NCI-H2081 treated with DMSO at 0.1 percent for 48 hours (cell line): Measurements from ENCODE around the gene BABAM2.
"Not testable (repeated sequence)": the region's sequence is repeated elsewhere in the genome, so short reads cannot be mapped to it uniquely, and the experiment has no call there.

Experiments
- DNase-seq: peaks from one replicate; lab custom pipeline; 2025; lab: John Stamatoyannopoulos, UW

BABAM2 gene

DNA sequence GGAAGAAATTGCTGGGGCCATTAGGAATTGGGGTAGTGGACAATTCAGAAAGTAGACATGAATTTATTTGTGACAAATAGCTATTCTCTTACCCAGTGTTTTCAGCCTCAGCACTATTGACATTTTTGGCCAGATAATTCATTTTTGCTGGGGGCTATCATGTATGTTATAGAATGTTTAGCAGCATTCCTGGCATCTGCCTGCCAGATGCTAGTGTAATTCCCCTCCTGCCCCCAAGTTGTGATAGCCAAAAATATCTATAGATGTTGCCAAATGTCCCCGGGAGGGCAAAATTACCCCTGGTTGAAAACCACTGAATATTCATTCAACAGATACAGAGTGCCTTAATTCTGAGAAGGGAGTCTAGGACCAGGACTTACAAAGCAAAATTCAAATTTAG, 183.6 kb downstream of the BABAM2 start:
- no peak for DNase-seq

GRCh38 chr2:28080911-28081310, 190.4 kb downstream of the BABAM2 start:
- no peak for DNase-seq

DNA sequence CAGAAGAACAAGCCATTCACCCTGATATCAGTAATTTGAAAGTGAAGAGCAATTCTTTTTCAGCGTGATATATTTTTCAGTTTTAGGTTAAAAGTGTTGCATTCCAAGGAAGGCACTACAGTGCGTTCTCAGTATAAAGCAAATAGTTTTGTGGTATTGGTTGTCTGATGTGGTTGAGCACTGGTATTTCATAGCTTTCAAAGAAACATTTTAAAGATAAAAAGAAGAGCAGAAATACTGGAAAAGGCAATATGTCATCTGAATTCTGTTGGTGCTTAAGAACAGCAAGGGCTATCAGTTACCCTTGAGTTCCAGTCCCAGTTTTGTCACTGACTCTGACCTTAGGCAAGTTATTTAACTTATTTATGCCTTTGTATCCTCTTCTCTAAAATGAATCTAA, 191.6 kb downstream of the BABAM2 start:
- DNase-seq = no peak

DNA sequence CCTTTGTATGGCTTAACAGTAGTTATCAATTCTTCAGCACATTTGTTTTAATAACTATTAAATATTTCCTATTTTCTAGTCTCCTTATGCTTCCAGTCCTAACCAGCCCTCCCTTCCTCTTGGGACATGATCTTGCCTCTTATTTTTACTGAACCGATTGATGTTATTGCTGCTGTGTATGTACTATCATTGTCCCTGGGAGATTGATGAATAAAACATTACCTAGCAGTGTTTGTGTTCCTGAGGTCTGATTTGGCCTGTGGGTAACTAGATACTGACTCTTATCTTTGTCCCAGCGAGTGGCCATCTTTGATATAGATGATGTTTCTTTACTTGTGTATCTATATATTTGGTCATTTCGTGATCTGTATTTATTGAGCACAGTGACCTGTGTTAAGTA, 192.9 kb downstream of the BABAM2 start:
- no peak for DNase-seq

DNA sequence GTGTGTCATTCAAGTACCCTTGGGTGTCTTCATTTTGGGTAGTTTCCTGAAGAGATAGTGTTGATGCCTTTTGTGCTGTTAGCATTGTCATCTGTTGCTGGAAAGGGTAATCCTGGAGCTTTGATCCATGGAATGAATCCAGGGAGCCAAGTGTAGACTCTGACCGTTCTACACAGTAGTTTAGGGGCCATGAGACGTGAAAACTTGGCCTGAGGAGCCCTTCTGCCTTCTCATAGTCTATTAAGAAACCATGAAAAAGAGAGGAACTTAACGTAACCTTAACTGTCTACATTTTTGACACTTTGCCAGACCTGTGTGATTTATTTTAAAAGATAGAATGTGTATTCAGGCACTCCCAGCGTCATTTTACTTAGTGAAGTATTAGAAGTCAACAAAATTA, 194.0 kb downstream of the BABAM2 start:
- DNase-seq = no peak

DNA sequence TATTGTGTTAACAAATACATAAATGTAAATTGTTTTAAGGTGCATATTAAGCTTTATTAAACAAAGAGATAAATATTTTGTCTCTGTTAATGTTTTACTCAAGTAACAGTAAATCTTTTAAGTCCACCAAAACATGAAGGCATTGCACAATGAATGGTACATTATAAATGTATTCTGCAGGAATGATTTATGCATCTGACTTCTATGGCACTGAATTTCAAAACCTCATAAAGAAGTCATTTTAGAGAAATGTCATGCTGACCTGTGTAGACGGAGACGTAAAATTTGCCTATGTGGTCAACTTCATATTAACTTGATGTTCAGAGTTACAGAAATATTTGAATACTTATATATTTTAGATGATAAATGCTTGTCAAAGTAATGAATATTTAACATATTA, 194.7 kb downstream of the BABAM2 start:
- no peak for DNase-seq

DNA sequence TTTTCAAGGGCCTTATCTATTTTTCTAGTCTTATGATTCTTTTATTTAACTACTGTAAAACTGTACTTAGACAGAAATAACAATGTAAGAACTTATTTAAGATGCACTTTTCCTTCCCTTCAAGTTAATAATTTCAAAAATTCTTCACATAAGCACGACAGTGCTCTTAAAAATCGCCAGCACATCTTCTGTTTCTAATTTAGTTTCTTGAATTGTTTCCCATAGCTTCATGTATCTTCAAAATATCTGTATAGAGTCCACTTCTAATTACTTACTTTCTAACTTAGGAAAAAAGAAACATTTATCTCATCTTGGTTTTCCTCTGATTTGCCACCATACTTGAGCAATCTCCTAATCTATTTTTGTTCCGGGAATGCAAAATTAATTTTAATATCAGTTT, 196.1 kb downstream of the BABAM2 start:
- DNase-seq = no peak

DNA sequence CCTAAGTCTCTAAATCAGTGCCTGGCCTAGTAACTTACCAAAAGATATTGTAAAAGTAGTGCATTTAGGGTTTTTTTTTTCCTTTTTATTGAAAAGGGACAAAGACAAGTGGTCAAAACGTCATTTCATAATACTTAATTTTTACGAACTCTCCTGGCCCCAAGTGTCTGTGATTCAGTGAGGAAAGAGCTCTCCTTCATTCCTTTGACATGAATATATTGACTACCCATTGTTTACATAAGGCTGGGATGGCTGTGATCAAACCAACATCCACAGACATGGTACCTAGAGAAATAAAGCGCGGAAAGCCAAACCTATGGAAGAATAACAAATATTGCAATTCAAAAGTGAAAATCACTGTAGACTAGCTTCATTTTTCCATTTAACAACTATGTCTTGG, 198.4 kb downstream of the BABAM2 start:
- DNase-seq = no peak

DNA sequence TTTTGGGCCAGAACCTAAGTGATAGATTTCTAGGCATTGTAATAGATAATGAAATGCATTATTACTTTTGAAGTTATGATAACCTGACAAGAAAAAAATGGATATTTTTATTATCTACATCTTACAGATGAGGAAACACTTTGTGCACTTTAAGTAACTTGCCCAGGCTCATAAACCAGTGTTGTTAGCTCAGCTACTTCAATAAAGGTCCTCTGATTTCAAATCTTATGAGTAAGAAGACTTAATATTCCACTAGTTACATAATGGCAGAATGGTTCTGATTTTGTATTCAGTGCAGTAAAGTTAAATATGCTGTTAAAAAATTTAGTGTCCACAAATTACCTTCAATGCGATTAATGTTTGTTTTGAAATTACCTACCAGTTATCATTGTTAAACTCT, 199.0 kb downstream of the BABAM2 start:
- no peak for DNase-seq

DNA sequence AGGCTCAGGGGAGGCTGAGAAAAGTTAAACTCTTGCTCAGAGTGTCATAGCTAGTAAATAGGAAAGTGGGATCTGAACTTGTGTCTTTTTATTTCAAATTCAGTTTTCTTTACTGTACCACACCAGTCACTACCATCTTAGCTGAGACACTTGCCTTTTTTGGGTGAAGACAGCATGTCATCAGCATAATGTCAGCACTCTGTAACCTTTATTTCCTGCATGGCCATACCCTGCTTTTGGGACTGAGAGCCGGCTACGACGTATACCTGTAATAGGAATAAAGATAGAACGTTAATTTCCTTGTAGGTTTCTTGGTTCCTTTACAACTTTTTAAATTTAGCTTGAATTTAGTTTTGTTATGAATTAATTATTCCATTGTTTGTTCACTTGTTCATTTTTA, 202.8 kb downstream of the BABAM2 start:
- DNase-seq = no peak

DNA sequence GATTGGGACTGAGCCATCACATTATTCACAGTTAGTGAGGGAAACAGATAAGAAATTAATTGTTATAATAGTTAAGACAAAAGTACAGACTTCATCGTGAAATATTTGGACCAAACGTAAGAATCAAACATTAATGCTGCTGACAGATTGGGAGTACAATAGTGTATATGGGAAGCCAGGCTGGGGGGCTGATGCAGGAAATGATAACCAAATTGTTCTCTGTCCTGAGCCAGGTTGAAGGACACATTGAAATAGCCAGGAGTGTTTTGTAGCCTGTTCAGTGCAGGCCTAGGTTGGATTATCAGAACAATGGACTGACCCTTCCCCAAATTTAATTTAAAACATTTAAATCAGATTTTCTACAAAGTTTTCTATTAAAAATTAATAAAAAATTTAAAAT, 203.2 kb downstream of the BABAM2 start:
- DNase-seq = no peak

DNA sequence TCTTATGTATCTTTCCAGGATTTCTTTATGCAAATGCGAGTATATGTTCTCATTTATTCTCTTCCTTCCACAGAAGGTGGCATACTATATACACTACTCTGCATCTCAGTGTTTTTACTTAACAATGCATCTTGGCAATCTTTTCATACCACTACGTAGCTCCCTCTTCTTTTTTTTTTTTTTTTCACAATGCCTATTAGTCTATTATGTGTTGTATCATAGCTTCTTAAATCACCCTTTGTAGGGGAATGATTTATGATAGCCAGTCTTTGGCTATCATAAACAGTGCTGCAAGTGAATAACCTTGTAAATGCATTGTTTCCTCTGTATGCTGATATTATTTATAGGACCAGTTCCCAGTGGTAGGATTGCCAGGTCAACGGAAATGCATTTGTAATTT, 204.2 kb downstream of the BABAM2 start:
- no peak for DNase-seq

DNA sequence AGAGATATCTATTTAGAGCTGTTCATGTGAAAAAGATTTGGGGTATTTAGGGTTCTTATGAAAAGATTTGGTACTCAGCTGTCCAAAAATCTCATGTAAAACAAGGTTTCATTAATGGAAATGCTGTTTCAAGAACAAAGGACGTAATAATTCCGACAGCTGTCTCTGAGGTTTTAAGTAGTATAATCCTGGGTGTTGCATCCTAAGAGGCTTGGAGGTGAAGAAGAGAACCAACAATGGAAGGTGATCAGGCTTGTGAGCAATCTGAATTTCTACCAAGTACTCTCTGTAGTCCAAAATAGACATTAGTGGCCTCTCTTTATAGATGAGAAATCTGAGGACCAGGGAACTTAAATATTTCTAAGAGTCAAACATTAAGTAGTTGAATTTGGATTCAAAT, 205.1 kb downstream of the BABAM2 start:
- no peak for DNase-seq

DNA sequence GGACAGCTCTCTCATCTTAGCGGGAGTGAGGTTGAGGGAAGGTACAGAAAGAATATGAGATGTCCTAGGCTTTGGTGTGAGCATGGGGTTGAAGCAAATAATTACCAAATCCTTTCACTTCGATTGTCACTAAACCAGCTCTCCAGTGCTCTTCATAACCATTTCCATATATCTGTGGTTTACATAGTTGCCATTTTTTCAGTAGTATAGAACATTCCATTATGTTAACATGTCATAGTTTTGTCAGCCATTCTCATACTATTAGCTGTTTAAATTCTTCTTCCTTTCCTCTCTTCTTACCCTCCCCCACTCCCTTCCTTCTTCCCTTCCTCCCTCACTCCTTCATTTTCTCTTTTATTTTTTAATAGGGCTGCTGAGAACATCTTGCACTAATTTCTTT, 205.9 kb downstream of the BABAM2 start:
- no peak for DNase-seq

GRCh38 chr2:28098501-28099225, 208.1 kb downstream of the BABAM2 start:
- DNase-seq = no peak

- DNase-seq = no peak
These were observed 210.6 kb downstream of the BABAM2 start for GRCh38 chr2:28101123-28101522.

GRCh38 chr2:28101892-28102291, 211.4 kb downstream of the BABAM2 start:
- DNase-seq = no peak

- DNase-seq = no peak
These were observed 211.9 kb downstream of the BABAM2 start for GRCh38 chr2:28102455-28102874.

DNA sequence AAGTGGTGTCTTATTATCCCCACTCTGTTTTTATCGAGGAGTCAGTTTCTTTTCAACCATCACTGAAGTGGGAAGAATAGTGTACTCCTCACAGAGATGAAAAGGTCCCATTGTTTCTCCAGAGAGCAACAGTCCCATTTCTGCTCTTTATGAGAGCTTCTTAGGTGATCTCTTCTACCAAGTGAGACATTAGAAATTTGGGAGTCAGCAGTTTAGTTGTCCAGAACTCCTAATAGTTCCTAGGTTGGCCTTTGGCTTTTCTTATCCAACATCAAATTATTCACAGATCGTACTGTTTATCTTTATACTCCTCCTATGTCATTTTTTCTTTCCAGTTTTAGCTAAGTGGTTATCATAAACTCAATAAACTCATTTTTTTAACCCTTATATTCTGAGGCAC, 213.1 kb downstream of the BABAM2 start:
- DNase-seq = no peak

GRCh38 chr2:28108143-28108542, 217.6 kb downstream of the BABAM2 start:
- DNase-seq = no peak

DNA sequence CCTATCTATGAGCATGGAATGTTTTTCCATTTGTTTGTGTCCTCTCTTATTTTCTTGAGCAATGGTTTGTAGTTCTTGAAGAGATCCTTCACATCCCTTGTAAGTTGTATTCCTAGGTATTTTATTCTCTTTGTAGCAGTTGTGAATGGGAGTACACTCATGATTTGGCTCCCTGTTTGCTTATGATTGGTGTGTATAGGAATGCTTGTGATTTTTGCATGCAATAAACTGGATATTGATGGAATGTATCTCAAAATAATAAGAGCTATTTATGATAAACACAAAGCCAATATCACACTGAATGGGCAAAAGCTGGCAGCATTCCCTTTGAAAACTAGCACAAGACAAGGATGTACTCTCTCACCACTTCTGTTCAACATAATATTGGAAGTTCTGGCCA, 223.2 kb downstream of the BABAM2 start:
- DNase-seq = not testable (repeated sequence)

DNA sequence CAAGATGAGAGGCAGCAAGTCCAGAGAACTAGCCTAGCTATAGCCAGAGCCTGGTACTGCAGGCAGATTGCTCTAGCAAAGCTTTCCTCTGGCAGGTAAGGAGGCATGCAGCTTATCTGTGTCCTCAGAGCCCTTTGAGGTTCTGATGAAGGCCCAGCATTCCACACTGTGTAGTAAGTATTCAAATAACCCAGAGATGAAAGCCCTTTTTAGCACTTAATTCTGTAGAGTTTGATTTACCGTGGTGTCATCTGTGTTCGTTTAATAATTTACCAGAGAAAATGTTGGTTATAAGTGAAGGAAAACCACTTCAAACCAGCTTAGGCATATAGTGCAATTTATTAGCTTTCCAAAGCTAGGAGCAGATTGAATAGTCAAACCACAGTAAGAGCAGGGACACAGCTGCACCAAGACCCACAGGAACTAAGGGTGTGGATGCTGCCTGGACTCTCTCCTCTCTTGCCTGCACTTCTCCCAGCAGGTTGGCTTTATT, 226.6 kb downstream of the BABAM2 start:
- no peak for DNase-seq

DNA sequence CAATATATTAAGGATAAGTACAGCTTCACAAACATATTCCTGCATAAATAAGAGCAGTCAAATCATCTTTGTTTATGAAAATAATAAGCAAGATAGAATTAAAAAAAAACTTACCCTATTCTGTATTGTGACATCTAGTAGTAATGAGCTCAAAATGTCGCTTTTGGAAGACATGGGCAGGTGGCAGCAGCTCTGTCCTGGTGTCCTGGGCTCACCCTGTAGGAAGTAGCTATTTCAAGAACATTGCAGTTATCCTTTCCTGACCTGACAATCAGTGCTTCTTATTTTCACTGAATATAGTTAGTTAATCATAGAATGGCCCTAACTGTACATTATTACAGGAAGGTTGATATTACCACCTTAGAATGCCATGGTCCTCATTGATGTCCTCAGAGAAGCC, 229.1 kb downstream of the BABAM2 start:
- no peak for DNase-seq

- no peak for DNase-seq
These were observed 237.9 kb downstream of the BABAM2 start for GRCh38 chr2:28128281-28128950.
